ENCODE measurements around the gene FSD2.

DNA sequence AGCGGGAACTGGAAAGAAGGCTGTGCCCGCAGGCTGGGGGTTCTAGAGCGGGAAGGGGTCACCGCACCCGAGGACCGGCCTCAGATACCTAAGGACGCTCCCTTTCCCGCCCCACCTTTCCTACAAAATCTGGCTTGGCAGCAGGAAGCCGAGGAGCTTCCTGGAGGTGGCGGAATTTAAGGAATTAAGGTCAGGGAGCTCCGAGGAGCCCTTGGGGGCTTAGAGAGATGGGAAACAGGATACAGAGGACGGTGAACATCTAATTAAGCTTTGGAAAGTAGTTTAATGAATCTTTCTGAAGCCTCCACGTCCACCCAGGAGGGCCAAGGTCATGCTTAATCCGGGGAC, 95.7 kb downstream of the FSD2 start:
- TF ChIP-seq, protein P1, sequence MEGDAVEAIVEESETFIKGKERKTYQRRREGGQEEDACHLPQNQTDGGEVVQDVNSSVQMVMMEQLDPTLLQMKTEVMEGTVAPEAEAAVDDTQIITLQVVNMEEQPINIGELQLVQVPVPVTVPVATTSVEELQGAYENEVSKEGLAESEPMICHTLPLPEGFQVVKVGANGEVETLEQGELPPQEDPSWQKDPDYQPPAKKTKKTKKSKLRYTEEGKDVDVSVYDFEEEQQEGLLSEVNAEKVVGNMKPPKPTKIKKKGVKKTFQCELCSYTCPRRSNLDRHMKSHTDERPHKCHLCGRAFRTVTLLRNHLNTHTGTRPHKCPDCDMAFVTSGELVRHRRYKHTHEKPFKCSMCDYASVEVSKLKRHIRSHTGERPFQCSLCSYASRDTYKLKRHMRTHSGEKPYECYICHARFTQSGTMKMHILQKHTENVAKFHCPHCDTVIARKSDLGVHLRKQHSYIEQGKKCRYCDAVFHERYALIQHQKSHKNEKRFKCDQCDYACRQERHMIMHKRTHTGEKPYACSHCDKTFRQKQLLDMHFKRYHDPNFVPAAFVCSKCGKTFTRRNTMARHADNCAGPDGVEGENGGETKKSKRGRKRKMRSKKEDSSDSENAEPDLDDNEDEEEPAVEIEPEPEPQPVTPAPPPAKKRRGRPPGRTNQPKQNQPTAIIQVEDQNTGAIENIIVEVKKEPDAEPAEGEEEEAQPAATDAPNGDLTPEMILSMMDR (IDR thresholded peaks at IDR 0.05): no peak
- TF ChIP-seq EZH2 (IDR thresholded peaks at IDR 0.05): no peak
- TF ChIP-seq EZH2phosphoT487 (IDR thresholded peaks at IDR 0.05): no peak
